ENCODE measurements around the gene ANK3.
A peak's percentile ranks its signal among the peaks of the same experiment; 100 is the strongest.

The ANK3 gene

GRCh38 chr10:60414877-60415585 is 25.4 kb upstream of the ANK3 start:
- DNase-seq (ENCODE audit: extremely low spot score, insufficient read length, low read depth) (no peak), FAIRE-seq (no peak)

GRCh38 chr10:60414111-60414510 is 24.4 kb upstream of the ANK3 start:
- DNase-seq (ENCODE audit: extremely low spot score, insufficient read length, low read depth) (no peak), FAIRE-seq (no peak)

- FAIRE-seq = no peak
- no peak for DNase-seq (ENCODE audit: extremely low spot score, insufficient read length, low read depth)
These were observed 23.8 kb upstream of the ANK3 start for GRCh38 chr10:60413306-60414012.

GRCh38 chr10:60410970-60411369 is 21.3 kb upstream of the ANK3 start:
- DNase-seq (ENCODE audit: extremely low spot score, insufficient read length, low read depth) = no peak
- FAIRE-seq = no peak

- no peak for FAIRE-seq
These were observed 19.5 kb upstream of the ANK3 start for GRCh38 chr10:60409202-60409601.

GRCh38 chr10:60406182-60406581 is 16.5 kb upstream of the ANK3 start:
- FAIRE-seq (peak; percentile 12), DNase-seq (ENCODE audit: extremely low spot score, insufficient read length, low read depth) (no peak)

More at GRCh38 chr10:60409202-60409601, 19.5 kb upstream of the ANK3 start:
- DNase-seq (ENCODE audit: extremely low spot score, insufficient read length, low read depth) = no peak

- FAIRE-seq = no peak
- no peak for DNase-seq (ENCODE audit: extremely low spot score, insufficient read length, low read depth)
These were observed 15.5 kb upstream of the ANK3 start for GRCh38 chr10:60405172-60405571.

GRCh38 chr10:60403168-60403873 is 13.6 kb upstream of the ANK3 start:
- FAIRE-seq = no peak
- DNase-seq (ENCODE audit: extremely low spot score, insufficient read length, low read depth) = no peak

GRCh38 chr10:60400366-60400765 is 10.7 kb upstream of the ANK3 start:
- DNase-seq (ENCODE audit: extremely low spot score, insufficient read length, low read depth) (no peak), FAIRE-seq (no peak)

GRCh38 chr10:60399328-60399727 is 9.7 kb upstream of the ANK3 start:
- no peak for DNase-seq (ENCODE audit: extremely low spot score, insufficient read length, low read depth)
- no peak for FAIRE-seq

GRCh38 chr10:60397792-60398191 is 8.1 kb upstream of the ANK3 start:
- FAIRE-seq (no peak), DNase-seq (ENCODE audit: extremely low spot score, insufficient read length, low read depth) (no peak)

- no peak for FAIRE-seq
- no peak for DNase-seq (ENCODE audit: extremely low spot score, insufficient read length, low read depth)
These were observed 7.1 kb upstream of the ANK3 start for GRCh38 chr10:60396766-60397165.

GRCh38 chr10:60395711-60396110 is 6.0 kb upstream of the ANK3 start:
- no peak for DNase-seq (ENCODE audit: extremely low spot score, insufficient read length, low read depth)
- no peak for FAIRE-seq

- FAIRE-seq = no peak
These were observed 4.8 kb upstream of the ANK3 start for GRCh38 chr10:60394446-60394845.

GRCh38 chr10:60390224-60390626 is 550 bp upstream of the ANK3 start:
- no peak for DNase-seq (ENCODE audit: extremely low spot score, insufficient read length, low read depth)
- no peak for FAIRE-seq

More at GRCh38 chr10:60394446-60394845, 4.8 kb upstream of the ANK3 start:
- DNase-seq (ENCODE audit: extremely low spot score, insufficient read length, low read depth) = no peak

GRCh38 chr10:60388709-60389301 is 870 bp downstream of the ANK3 start:
- FAIRE-seq = no peak

GRCh38 chr10:60388116-60388625 is 1.5 kb downstream of the ANK3 start:
- no peak for FAIRE-seq
- no peak for DNase-seq (ENCODE audit: extremely low spot score, insufficient read length, low read depth)

More at GRCh38 chr10:60388709-60389301, 870 bp downstream of the ANK3 start:
- DNase-seq (ENCODE audit: extremely low spot score, insufficient read length, low read depth) = no peak

- DNase-seq (ENCODE audit: extremely low spot score, insufficient read length, low read depth) (no peak), FAIRE-seq (no peak)
These were observed 2.1 kb downstream of the ANK3 start for GRCh38 chr10:60387531-60387930.

GRCh38 chr10:60385399-60385738 is 4.3 kb downstream of the ANK3 start:
- FAIRE-seq (no peak), DNase-seq (ENCODE audit: extremely low spot score, insufficient read length, low read depth) (no peak)

GRCh38 chr10:60384708-60385398 is 4.8 kb downstream of the ANK3 start:
- FAIRE-seq = no peak
- DNase-seq (ENCODE audit: extremely low spot score, insufficient read length, low read depth) = no peak

Data from GM18507 (cell line).